Epithelial cell of esophagus (primary cell): Measurements from ENCODE around the gene PHF13.
A peak's percentile ranks its signal among the peaks of the same experiment; 100 is the strongest.

Experiments used
- DNase-seq: peaks from one replicate; pipeline ENCODE4 v3.0.0; 2010; ENCODE audit warnings: low read depth
- H3K4me3 ChIP-seq: 2 replicates; pipeline ENCODE4 v1.5.1; 2011; ENCODE audit warnings: mild to moderate bottlenecking, low read length, control low read depth
- CTCF ChIP-seq: IDR thresholded peaks from 2 replicates; pipeline ENCODE4 v1.5.1; 2011; ENCODE audit warnings: low read depth, mild to moderate bottlenecking, low read length, control low read depth, inconsistent platforms; ENCODE audit not compliant: insufficient read depth; ENCODE audit errors: missing control alignments

The PHF13 gene

GRCh38 chr1:6581561-6582305 lies 31.8 kb upstream of the PHF13 start:
- peak; percentile 86 for DNase-seq
- TF ChIP-seq CTCF, result no peak
- H3K4me3 ChIP-seq, result no peak overlapping the region

- no peak overlapping the region for H3K4me3 ChIP-seq
- no peak for TF ChIP-seq CTCF
- DNase-seq, result no peak
Measured at GRCh38 chr1:6582370-6582769, 31.2 kb upstream of the PHF13 start.

- DNase-seq, result no peak
- H3K4me3 ChIP-seq, result no peak overlapping the region
- peak; percentile 21 for TF ChIP-seq CTCF
Measured at GRCh38 chr1:6584126-6585080, 29.1 kb upstream of the PHF13 start.

GRCh38 chr1:6585081-6585722 lies 28.3 kb upstream of the PHF13 start:
- no peak overlapping the region for H3K4me3 ChIP-seq
- no peak for DNase-seq
- TF ChIP-seq CTCF, result no peak

GRCh38 chr1:6585841-6586240 lies 27.7 kb upstream of the PHF13 start:
- no peak overlapping the region for H3K4me3 ChIP-seq
- no peak for DNase-seq
- TF ChIP-seq CTCF, result no peak

- no peak for DNase-seq
- H3K4me3 ChIP-seq, result no peak overlapping the region
- TF ChIP-seq CTCF, result no peak
Measured at GRCh38 chr1:6586404-6586816, 27.1 kb upstream of the PHF13 start.
